ENCODE measurements around the gene EN1. TPM values are rescaled to one million over a fixed set of nuclear protein-coding genes. Genes with fewer than 3 reads are reported as not detected.

Gene EN1
- polyA plus RNA-seq, 2 of the 4 experiments (the other 2 are of a cell fraction): 0.06 to 0.92 TPM

DNA sequence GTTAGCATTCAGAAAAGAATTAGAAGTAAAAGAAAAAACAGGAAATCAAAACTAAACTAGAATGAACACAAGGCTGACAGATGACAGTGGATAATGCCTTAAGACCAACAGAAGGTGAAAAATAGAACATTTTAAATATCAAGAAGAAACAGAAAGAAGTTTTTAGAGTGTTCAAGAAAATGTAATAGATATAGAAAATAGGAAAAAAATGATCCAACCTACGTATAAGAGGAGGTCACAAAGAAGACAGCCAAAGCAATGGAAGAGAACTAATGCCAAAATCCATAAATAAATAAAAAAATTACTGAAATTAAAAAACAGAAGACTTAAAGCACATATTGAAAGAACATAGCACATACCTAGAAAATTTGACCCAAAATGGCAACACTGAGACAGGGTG lies 42.5 kb upstream of the EN1 start:
- no peak overlapping the region for H3K27ac ChIP-seq
- no peak overlapping the region for H3K4me2 ChIP-seq
- H3K4me3 ChIP-seq: no peak overlapping the region
- FAIRE-seq: no peak
- peaks cover 11% of the 10 kb centered on the region for H3K9me3 ChIP-seq
- POLR2A ChIA-PET: no interaction called here
- CTCF ChIA-PET: no interaction called here
- no peak for ATAC-seq
- no peak for DNase-seq (ENCODE audit: low read depth in 1 of 2, low spot score in 1 of 2)
- TF ChIP-seq RNF2 (IDR thresholded peaks at IDR 0.05; ENCODE audit: borderline replicate concordance, low read depth) (no peak), ESRRA (IDR thresholded peaks at IDR 0.05; ENCODE audit: borderline replicate concordance, low read length) (no peak), NR3C1 (IDR thresholded peaks at IDR 0.05) (no peak), HEYL (CRISPR knock-in tag; IDR thresholded peaks at IDR 0.05) (no peak), POLR2A (IDR thresholded peaks at IDR 0.05; ENCODE audit: low read length) (no peak), EHMT2 (IDR thresholded peaks at IDR 0.05; ENCODE audit: low read depth) (no peak), HDAC2 (IDR thresholded peaks at IDR 0.05) (no peak), HOXB5 (CRISPR knock-in tag; IDR thresholded peaks at IDR 0.05) (no peak), MAFK (IDR thresholded peaks at IDR 0.05; ENCODE audit: partially characterized antibody) (no peak), RFX5 (IDR thresholded peaks at IDR 0.05) (no peak)
- WGBS (ENCODE audit: missing lambda C conversion rate): 6% methylated on average over 1 of the region's 1 CpG
- H3K4me1 ChIP-seq: no peaks in the 10 kb centered on the region

DNA sequence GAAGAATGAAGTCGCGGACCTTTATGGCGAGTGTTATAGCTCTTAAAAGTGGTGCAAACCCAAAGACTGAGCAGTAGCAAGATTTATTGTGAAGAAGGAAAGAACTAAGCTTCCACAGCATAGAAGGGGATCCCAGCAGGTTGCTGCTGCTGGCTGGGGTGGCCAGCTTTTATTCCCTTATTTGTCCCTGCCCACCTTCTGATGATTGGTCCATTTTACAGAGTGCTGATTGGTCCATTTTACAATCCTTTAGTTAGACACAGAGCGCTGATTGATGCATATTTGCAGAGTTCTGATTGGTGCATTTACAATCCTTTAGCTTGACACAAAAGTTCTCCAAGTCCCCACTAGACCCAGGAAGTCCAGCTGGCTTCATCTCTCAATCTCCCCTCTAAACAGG lies 36.3 kb upstream of the EN1 start:
- Histone ChIP-seq H3K4me3 (no peak overlapping the region), H3K27ac (no peak overlapping the region), H3K4me1 (no peaks in the 10 kb centered on the region), H3K4me2 (no peak overlapping the region), H3K9me3 (no peaks in the 10 kb centered on the region)
- no peak for FAIRE-seq
- WGBS (ENCODE audit: missing lambda C conversion rate): 71% methylated on average over 4 of the region's 4 CpGs
- TF ChIP-seq NFE2L2 (conservative IDR thresholded peaks at IDR 0.05; ENCODE audit: low read length): no peak
- no peak for TF ChIP-seq MYC (IDR thresholded peaks at IDR 0.05; ENCODE audit: borderline replicate concordance, low read length)
- TF ChIP-seq, protein P1, sequence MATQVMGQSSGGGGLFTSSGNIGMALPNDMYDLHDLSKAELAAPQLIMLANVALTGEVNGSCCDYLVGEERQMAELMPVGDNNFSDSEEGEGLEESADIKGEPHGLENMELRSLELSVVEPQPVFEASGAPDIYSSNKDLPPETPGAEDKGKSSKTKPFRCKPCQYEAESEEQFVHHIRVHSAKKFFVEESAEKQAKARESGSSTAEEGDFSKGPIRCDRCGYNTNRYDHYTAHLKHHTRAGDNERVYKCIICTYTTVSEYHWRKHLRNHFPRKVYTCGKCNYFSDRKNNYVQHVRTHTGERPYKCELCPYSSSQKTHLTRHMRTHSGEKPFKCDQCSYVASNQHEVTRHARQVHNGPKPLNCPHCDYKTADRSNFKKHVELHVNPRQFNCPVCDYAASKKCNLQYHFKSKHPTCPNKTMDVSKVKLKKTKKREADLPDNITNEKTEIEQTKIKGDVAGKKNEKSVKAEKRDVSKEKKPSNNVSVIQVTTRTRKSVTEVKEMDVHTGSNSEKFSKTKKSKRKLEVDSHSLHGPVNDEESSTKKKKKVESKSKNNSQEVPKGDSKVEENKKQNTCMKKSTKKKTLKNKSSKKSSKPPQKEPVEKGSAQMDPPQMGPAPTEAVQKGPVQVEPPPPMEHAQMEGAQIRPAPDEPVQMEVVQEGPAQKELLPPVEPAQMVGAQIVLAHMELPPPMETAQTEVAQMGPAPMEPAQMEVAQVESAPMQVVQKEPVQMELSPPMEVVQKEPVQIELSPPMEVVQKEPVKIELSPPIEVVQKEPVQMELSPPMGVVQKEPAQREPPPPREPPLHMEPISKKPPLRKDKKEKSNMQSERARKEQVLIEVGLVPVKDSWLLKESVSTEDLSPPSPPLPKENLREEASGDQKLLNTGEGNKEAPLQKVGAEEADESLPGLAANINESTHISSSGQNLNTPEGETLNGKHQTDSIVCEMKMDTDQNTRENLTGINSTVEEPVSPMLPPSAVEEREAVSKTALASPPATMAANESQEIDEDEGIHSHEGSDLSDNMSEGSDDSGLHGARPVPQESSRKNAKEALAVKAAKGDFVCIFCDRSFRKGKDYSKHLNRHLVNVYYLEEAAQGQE (IDR thresholded peaks at IDR 0.05): no peak
- no peak for TF ChIP-seq CBX2 (IDR thresholded peaks at IDR 0.05; ENCODE audit: borderline replicate concordance, low read depth)
- TF ChIP-seq HOXA7 (CRISPR knock-in tag; IDR thresholded peaks at IDR 0.05): no peak
- no peak for TF ChIP-seq CHD2 (IDR thresholded peaks at IDR 0.05; ENCODE audit: low read length, partially characterized antibody)
- TF ChIP-seq, protein P2, sequence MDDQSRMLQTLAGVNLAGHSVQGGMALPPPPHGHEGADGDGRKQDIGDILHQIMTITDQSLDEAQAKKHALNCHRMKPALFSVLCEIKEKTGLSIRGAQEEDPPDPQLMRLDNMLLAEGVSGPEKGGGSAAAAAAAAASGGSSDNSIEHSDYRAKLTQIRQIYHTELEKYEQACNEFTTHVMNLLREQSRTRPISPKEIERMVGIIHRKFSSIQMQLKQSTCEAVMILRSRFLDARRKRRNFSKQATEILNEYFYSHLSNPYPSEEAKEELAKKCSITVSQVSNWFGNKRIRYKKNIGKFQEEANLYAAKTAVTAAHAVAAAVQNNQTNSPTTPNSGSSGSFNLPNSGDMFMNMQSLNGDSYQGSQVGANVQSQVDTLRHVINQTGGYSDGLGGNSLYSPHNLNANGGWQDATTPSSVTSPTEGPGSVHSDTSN (IDR thresholded peaks at IDR 0.05): no peak
- TF ChIP-seq EHF (CRISPR knock-in tag; IDR thresholded peaks at IDR 0.05): no peak
- no peak for TF ChIP-seq POLR2AphosphoS2 (conservative IDR thresholded peaks at IDR 0.05; ENCODE audit: low read length)
- TF ChIP-seq ZSCAN20 (CRISPR knock-in tag; IDR thresholded peaks at IDR 0.05): no peak
- no peak for TF ChIP-seq HDAC2 (IDR thresholded peaks at IDR 0.05)
- TF ChIP-seq HOXB5 (CRISPR knock-in tag; IDR thresholded peaks at IDR 0.05): no peak
- TF ChIP-seq EHMT2 (IDR thresholded peaks at IDR 0.05; ENCODE audit: low read depth): no peak
- TF ChIP-seq KDM5A (IDR thresholded peaks at IDR 0.05): no peak
- no peak for TF ChIP-seq RARB (CRISPR knock-in tag; IDR thresholded peaks at IDR 0.05)
- no peak for TF ChIP-seq PHF8 (IDR thresholded peaks at IDR 0.05; ENCODE audit: borderline replicate concordance, low read depth)
- TF ChIP-seq HOXB13 (CRISPR knock-in tag; IDR thresholded peaks at IDR 0.05; ENCODE audit: low read depth): no peak
- no peak for TF ChIP-seq JUN (IDR thresholded peaks at IDR 0.05)
- DNase-seq (ENCODE audit: low read depth in 1 of 2, low spot score in 1 of 2): no peak
- CTCF ChIA-PET: interaction anchor here (1.1 to 6.3 kb wide), 11 partner anchors 10 to 414 kb away, joined by 3 to 100 read pairs (median 9); no protein-coding TSS in a partner anchor
- POLR2A ChIA-PET: no interaction called here
- ATAC-seq: no peak

All from A549 (cell line).